ENCODE data around the gene PDP2.

GRCh38 chr16:66856184-66856730 lies 24.1 kb upstream of the PDP2 start:
- no peak for TF ChIP-seq CTCF (IDR thresholded peaks at IDR 0.05)
- TF ChIP-seq POLR2A (IDR thresholded peaks at IDR 0.05) = no peak
- no peak for TF ChIP-seq EP300 (IDR thresholded peaks at IDR 0.05)
- no peak for TF ChIP-seq POLR2AphosphoS5 (IDR thresholded peaks at IDR 0.05)
